ENCODE measurements around the gene SLFNL1. TPM values are rescaled to one million over a fixed set of nuclear protein-coding genes. Genes with fewer than 3 reads are reported as not detected.

The SLFNL1 gene
- total RNA-seq, 2 donors from 2014 or later, result 0.33 to 0.78 TPM

DNA sequence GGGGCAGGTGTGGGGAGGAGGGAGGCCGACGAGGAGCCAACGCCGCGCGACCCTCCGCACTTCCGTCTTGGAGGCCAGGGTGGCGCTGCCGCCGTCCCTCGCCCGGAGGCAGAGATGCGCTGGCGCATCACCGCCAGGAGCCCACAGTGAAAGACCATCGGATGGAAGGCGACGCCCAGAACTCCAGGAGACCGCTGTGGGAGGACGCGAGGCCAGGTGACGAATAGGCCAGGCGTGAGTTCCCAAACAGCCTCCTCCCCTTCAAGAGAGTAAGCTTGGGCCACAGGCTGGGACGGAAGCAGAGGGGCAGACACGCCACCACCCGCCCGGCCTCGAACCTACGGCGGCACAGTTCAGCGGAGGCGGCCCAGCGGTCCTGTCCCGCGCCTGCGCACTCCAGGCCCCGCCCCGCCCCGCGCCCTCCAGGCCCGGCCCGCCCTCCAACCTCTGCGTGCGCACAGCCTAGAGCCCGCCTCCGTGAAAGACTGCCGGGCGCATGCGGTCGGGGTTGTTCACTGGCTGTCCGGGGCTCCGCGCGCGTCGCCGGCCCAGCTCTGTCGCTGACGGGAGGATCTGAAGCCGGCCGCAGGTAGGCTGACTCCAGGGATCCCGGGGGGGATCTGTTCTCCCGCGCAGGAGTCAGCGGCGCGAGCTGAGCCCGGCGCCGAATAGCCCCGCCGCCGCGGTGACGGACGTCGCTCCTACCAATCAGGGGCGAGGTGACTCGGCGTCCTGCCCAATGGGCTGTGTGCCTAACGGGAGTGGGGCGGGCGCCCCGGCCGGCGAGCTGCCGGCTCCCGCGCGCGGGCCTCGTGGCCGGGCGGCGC, 42.1 kb downstream of the SLFNL1 start, which contains the start of gene CTPS1:
CTPS1 (plus strand) TSS at position 456 of the 827 bp plus-strand sequence. CDS start 3,595 bp downstream, outside the sequence.
- peak; percentile 95 for ATAC-seq
- TF ChIP-seq, protein P1, sequence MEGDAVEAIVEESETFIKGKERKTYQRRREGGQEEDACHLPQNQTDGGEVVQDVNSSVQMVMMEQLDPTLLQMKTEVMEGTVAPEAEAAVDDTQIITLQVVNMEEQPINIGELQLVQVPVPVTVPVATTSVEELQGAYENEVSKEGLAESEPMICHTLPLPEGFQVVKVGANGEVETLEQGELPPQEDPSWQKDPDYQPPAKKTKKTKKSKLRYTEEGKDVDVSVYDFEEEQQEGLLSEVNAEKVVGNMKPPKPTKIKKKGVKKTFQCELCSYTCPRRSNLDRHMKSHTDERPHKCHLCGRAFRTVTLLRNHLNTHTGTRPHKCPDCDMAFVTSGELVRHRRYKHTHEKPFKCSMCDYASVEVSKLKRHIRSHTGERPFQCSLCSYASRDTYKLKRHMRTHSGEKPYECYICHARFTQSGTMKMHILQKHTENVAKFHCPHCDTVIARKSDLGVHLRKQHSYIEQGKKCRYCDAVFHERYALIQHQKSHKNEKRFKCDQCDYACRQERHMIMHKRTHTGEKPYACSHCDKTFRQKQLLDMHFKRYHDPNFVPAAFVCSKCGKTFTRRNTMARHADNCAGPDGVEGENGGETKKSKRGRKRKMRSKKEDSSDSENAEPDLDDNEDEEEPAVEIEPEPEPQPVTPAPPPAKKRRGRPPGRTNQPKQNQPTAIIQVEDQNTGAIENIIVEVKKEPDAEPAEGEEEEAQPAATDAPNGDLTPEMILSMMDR (IDR thresholded peaks at IDR 0.05), result peak in 3 of 7 experiments; percentile 8 to 16 (median 12)
- peak; percentile 36 to 72 (median 72) for TF ChIP-seq POLR2A (IDR thresholded peaks at IDR 0.05)
- Histone ChIP-seq H3K9me3 (no peaks in the 10 kb centered on the region), H3K4me1 (peaks cover 22% of the 10 kb centered on the region), H3K36me3 (replicated peaks in 1 of 2; ENCODE audit: insufficient read depth in 1 of 2, low read depth in 2 of 2) (no peaks in the 10 kb centered on the region), H3K27ac (peak within 1 kb of the TSS; percentile 50 to 96 (median 92)), H3K4me3 (peak within 1 kb of the TSS; percentile 28 to 70), H3K27me3 (no peaks in the 10 kb centered on the region)
- 1% methylated on average over 93 of the region's 96 CpGs; no CpG with 5 or more reads in 1 of the 2 donors for WGBS, 2 donors
- DNase-seq, result peak; percentile 94 to 97 (median 96)
- intact Hi-C loops (cut with DNase I), result no loop called here

DNA sequence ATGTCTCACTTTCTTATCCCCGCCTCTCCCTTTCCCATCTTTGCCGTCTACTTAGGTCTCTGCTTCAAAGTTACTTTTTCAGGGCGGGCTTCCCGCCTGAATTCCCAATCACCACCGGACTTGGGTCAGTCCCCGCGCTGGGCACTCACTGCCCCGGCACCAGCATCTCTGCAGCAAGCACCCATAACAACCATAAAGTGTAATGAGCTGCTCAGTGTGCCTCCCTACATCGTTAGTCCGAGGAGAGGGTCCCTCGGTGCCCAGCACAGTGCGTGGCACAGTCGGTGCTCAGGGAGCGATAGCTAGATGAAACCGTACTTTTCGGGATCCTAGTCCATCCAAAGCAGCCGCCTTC, 42.7 kb downstream of the SLFNL1 start:
- Histone ChIP-seq H3K9me3 (no peaks in the 10 kb centered on the region), H3K27ac (peak overlapping the region in 3 of 4 donors; percentile 90 to 96 (median 93)), H3K4me1 (peaks cover 22% of the 10 kb centered on the region), H3K36me3 (replicated peaks in 1 of 2; ENCODE audit: insufficient read depth in 1 of 2, low read depth in 2 of 2) (no peaks in the 10 kb centered on the region), H3K27me3 (no peaks in the 10 kb centered on the region), H3K4me3 (peak overlapping the region; percentile 17 to 70)
- TF ChIP-seq, protein P1 (IDR thresholded peaks at IDR 0.05), result no peak
- TF ChIP-seq POLR2A (IDR thresholded peaks at IDR 0.05), result no peak
- DNase-seq, result no peak
- intact Hi-C loops (cut with DNase I), result no loop called here
- no peak for ATAC-seq
- WGBS, 2 donors, result 34 to 63% methylated on average over 11 to 17 of the region's 17 CpGs

DNA sequence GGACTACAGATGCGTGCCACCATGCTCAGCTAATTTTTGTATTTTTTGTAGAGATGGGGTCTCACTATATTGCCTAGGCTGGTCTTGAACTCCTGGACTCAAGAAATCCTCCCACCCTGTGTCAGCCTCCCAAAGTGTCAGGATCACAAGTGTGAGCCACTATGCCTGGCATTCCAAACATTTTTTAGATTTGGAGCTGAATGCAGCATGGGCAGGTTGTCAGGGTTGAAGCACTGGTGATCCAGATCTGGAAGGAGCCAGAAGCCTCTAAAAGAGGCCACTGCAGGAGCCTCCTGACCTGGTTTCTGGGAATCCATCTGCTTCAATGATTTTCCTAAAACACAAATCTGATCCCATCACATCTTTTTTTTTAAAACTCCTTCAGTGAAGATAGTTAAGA, 43.8 kb downstream of the SLFNL1 start:
- peaks cover 22% of the 10 kb centered on the region for H3K4me1 ChIP-seq
- 92% methylated on average over 1 of the region's 1 CpG for whole genome bisulfite sequencing, 2 donors
- intact Hi-C loops (cut with DNase I), result no loop called here
- H3K9me3 ChIP-seq, result no peaks in the 10 kb centered on the region
- no peak overlapping the region for H3K27ac ChIP-seq
- no peaks in the 10 kb centered on the region for H3K27me3 ChIP-seq
- no peak for ATAC-seq
- no peak overlapping the region for H3K4me3 ChIP-seq
- TF ChIP-seq, protein P1 (IDR thresholded peaks at IDR 0.05), result no peak
- no peak for TF ChIP-seq POLR2A (IDR thresholded peaks at IDR 0.05)
- no peaks in the 10 kb centered on the region for H3K36me3 ChIP-seq (replicated peaks in 1 of 2; ENCODE audit: insufficient read depth in 1 of 2, low read depth in 2 of 2)
- no peak for DNase-seq

DNA sequence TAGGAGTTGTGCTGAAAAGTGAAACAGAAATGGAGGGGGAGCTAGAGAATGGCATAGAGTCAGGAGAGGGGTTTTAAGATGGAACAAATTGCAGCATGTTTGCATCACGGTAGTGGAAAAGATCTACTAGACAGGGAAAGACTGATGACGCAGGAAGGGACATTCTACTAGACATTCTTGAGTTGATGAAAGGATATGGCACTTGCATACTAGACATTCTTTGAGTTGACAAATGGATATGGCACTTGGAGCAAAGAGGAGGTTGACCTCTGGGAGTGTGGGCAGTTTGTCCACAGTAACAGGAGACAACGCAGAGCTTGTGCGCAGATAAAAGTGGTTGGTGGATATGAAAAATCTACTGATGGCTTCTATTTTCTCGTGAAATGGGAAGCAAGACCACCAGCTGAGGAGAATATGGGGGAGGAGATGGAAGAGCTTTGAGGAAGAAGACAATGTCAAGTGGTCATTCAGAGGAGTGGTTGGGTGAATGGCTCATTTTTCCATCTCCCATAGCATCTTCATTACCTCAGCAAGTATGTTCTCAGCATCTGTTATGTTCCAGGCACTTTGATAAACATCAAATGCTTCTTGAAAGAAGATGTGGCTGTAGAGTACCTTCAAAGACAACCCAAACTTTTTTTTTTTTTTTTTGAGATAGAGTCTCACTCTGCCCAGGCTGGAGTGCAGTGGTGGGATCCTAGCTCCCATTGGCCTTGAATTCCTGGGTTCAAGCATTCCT, 44.4 kb downstream of the SLFNL1 start:
- H3K27me3 ChIP-seq, result no peaks in the 10 kb centered on the region
- DNase-seq, result no peak
- no peak for TF ChIP-seq POLR2A (IDR thresholded peaks at IDR 0.05)
- H3K4me1 ChIP-seq, result peaks cover 22% of the 10 kb centered on the region
- 70 to 81% methylated on average over 5 of the region's 5 CpGs for WGBS, 2 donors
- H3K27ac ChIP-seq, result no peak overlapping the region
- H3K36me3 ChIP-seq (replicated peaks in 1 of 2; ENCODE audit: insufficient read depth in 1 of 2, low read depth in 2 of 2), result no peaks in the 10 kb centered on the region
- no peak overlapping the region for H3K4me3 ChIP-seq
- H3K9me3 ChIP-seq, result no peaks in the 10 kb centered on the region
- intact Hi-C loops (cut with DNase I), result no loop called here
- ATAC-seq, result no peak

DNA sequence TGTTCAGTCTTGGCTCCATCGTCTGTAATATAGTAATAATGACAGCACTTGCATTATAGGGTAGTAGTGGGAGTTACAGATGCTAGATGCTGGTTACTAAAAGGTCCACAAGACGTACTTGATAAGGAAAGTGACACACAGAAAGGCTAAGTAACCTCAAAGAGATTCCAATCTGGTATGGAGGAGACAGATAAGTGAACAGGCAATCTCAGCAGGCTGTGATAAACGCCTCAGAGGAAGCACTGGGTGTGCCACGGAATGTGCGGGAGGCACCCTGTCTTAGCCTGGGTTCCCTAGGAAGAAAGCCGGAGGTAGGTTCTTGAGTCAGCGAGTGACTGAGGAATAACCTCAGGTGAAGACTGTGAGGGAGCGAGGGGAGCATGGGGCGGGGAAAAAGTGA, 46.6 kb downstream of the SLFNL1 start:
- DNase-seq (no peak), ATAC-seq (no peak)
- Histone ChIP-seq H3K36me3 (replicated peaks in 1 of 2; ENCODE audit: insufficient read depth in 1 of 2, low read depth in 2 of 2) (no peaks in the 10 kb centered on the region), H3K27ac (no peak overlapping the region), H3K4me1 (peaks cover 6% of the 10 kb centered on the region), H3K27me3 (no peaks in the 10 kb centered on the region), H3K4me3 (no peak overlapping the region), H3K9me3 (no peaks in the 10 kb centered on the region)
- WGBS, 2 donors, result 80 to 83% methylated on average over 9 of the region's 9 CpGs
- TF ChIP-seq, protein P1 (IDR thresholded peaks at IDR 0.05), result no peak
- no peak for TF ChIP-seq POLR2A (IDR thresholded peaks at IDR 0.05)
- intact Hi-C loops (cut with DNase I), result no loop called here
